ENCODE measurements around the gene USH1C. TPM values are rescaled to one million over a fixed set of nuclear protein-coding genes. Genes with fewer than 3 reads are reported as not detected.

USH1C gene
- total and polyA plus RNA-seq, 4 donors: 0.09 to 1.3 (median 0.75) TPM

- 58% methylated on average over 8 of the region's 8 CpGs for WGBS
Measured at GRCh38 chr11:17457396-17458173, 86.6 kb downstream of the USH1C start.

More at GRCh38 chr11:17457396-17458173, 86.6 kb downstream of the USH1C start:
- Histone ChIP-seq H3K27me3 (ENCODE audit: control insufficient read depth in 4 of 4, insufficient read depth in 4 of 4, low read length in 3 of 4) (no peaks in the 10 kb centered on the region), H3K4me3 (ENCODE audit: low read depth in 1 of 3, low read length in 3 of 3) (no peak overlapping the region), H3K4me1 (ENCODE audit: control insufficient read depth in 4 of 4, insufficient read depth in 4 of 4, low read length in 3 of 4) (no peaks in the 10 kb centered on the region), H3K27ac (ENCODE audit: low read depth in 1 of 2, low read length in 2 of 2) (no peak overlapping the region), H3K36me3 (ENCODE audit: control insufficient read depth in 4 of 4, insufficient read depth in 3 of 4, low read depth in 1 of 4, low read length in 3 of 4) (no peaks in the 10 kb centered on the region), H3K9me3 (ENCODE audit: control insufficient read depth in 4 of 4, low read length in 3 of 4) (no peaks in the 10 kb centered on the region), H3K9ac (ENCODE audit: low read depth in 1 of 2, low read length in 2 of 2) (no peak overlapping the region)
- no peak for DNase-seq (ENCODE audit: low spot score)
- TF ChIP-seq GABPA (IDR thresholded peaks at IDR 0.05 in 1 of 2, conservative IDR thresholded peaks at IDR 0.05 in 1 of 2): no peak
- TF ChIP-seq REST (IDR thresholded peaks at IDR 0.05): no peak
- no peak for TF ChIP-seq HNF4G (IDR thresholded peaks at IDR 0.05)
- no peak for TF ChIP-seq FOXA1 (IDR thresholded peaks at IDR 0.05)
- no peak for TF ChIP-seq CTCF (IDR thresholded peaks at IDR 0.05; ENCODE audit: low read depth, low read length, missing input control)
- TF ChIP-seq NR2F2 (IDR thresholded peaks at IDR 0.05): no peak
- no peak for TF ChIP-seq TAF1 (conservative IDR thresholded peaks at IDR 0.05)
- TF ChIP-seq ZBTB33 (IDR thresholded peaks at IDR 0.05): no peak
- TF ChIP-seq YY1 (IDR thresholded peaks at IDR 0.05): no peak
- no peak for TF ChIP-seq SP1 (IDR thresholded peaks at IDR 0.05)
- TF ChIP-seq MAX (IDR thresholded peaks at IDR 0.05): no peak
- no peak for TF ChIP-seq HNF4A (conservative IDR thresholded peaks at IDR 0.05)
- TF ChIP-seq JUND (IDR thresholded peaks at IDR 0.05): no peak
- no peak for TF ChIP-seq FOXA2 (IDR thresholded peaks at IDR 0.05)
- no peak for TF ChIP-seq ATF3 (IDR thresholded peaks at IDR 0.05)
- no peak for TF ChIP-seq RXRA (IDR thresholded peaks at IDR 0.05)
- no peak for TF ChIP-seq RAD21 (IDR thresholded peaks at IDR 0.05)
- TF ChIP-seq EGR1 (IDR thresholded peaks at IDR 0.05; ENCODE audit: low read depth in 2 of 2): no peak
